IgD-negative memory B cell (primary cell): Measurements from ENCODE around the gene PSMF1. TPM values are rescaled to one million over a fixed set of nuclear protein-coding genes. Genes with fewer than 3 reads are reported as not detected.
A peak's percentile ranks its signal among the peaks of the same experiment; 100 is the strongest.

ENCODE experiments used
- H3K27ac Mint-ChIP-seq, 3 donors: one replicate each; pipeline ENCODE4 v1.8.0; 2020 to 2022; ENCODE audit warnings: mild to moderate bottlenecking in 3 of 3, mixed read lengths in 3 of 3, moderate library complexity in 1 of 3
- H3K27me3 Mint-ChIP-seq: one replicate; pipeline ENCODE4 v1.8.0; 2021; ENCODE audit warnings: mixed read lengths
- H3K36me3 Mint-ChIP-seq: one replicate; pipeline ENCODE4 v1.8.0; 2020; ENCODE audit warnings: mild to moderate bottlenecking, mixed read lengths
- H3K4me1 Mint-ChIP-seq, 3 donors: one replicate each; pipeline ENCODE4 v1.8.0; 2020 to 2022; ENCODE audit warnings: mixed read lengths in 3 of 3, mild to moderate bottlenecking in 1 of 3
- H3K4me3 Mint-ChIP-seq, 4 donors: one replicate each; pipeline ENCODE4 v1.8.0; 2020 to 2022; ENCODE audit warnings: mild to moderate bottlenecking in 4 of 4, mixed read lengths in 4 of 4, moderate library complexity in 3 of 4
- H3K9me3 Mint-ChIP-seq, 3 donors: one replicate each; pipeline ENCODE4 v1.8.0; 2020 to 2021; ENCODE audit warnings: mixed read lengths in 3 of 3, mild to moderate bottlenecking in 1 of 3
- polyA plus RNA-seq: library from polyadenylated mRNA; unstranded; fragments of 300-500 nt; fragmentation: Illumina TruSeq; gene quantifications from one replicate; pipeline ENCODE4 v1.2.3, GENCODE V29; 2021

PSMF1 gene
- polyA plus RNA-seq, 1 donor from 2014 or later: 163 TPM

DNA sequence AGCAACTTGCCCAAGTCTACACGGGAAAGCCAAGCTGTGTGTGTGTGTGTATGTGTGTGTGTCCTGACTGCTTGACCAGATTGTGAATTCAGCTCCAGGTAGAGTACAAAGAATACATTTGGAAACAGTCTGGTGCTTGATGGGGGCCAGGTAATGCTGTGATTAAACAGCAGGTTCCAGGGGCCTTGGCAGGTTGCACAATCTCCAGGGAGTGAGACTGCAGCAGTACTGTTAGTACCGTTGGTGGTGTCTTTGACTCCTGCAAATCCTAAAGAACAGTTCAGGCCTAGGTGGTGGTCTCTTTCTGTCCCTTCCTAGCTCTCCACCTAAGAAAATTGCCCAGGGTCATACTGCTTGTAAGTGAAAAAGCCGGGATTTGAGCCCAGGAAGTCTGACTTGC is 11.2 kb upstream of the PSMF1 start:
- Mint-ChIP-seq H3K36me3 (no peaks in the 10 kb centered on the region), H3K4me3 (no peak overlapping the region), H3K4me1 (peaks cover 5 to 8% (median 7%) of the 10 kb centered on the region in 3 donors)

DNA sequence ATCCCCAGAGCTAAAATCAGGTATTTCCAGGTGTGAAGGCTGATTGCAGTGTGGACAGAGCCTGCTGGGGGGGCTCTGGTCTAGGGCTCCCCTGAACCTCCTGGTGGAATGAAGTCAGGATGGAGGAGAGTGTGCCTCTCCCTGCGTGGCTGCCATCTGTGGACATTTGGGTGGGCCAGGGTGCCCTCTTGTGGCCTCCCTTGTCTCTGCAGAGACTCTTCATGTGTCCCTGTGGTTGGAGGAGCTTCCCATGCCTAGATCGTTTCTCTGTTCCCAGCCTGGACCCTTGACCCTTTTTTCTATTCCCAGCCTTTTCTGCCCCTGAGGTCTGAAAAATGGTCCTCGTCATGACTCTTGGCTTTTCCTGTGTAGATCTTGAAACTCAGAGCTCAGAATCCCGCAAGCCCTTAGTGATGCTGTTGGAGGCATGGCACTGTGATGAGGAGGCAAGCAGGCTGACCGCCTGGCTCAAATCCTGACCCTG is 9.9 kb upstream of the PSMF1 start:
- no peaks in the 10 kb centered on the region for H3K36me3 Mint-ChIP-seq

More for the DNA sequence above, 11.2 kb upstream of the PSMF1 start:
- Mint-ChIP-seq H3K27me3 (peaks cover 2% of the 10 kb centered on the region), H3K27ac (no peak overlapping the region), H3K9me3 (peaks cover 5 to 9% (median 5%) of the 10 kb centered on the region in 3 donors)

DNA sequence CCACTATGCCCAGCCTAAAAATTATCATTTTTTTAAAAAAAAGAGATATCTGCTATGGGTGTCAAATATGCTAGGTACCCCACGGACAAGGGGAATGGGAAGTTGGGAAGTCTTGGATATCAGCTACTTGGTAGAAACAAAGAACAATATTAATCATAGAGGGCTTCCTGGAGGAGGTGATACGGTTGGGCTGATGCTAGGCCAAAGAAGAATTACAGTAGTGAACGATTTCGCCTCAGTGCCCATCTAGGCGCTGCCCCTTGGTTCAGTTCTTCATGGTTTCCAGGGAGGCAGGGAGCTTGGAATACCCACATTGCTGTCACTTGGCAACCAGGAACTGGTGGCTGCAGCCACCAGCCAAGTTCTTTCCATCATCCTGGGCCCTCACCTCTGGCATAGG is 5.5 kb upstream of the PSMF1 start:
- Mint-ChIP-seq H3K27me3 (no peaks in the 10 kb centered on the region), H3K9me3 (no peaks in the 10 kb centered on the region), H3K4me1 (peaks cover 15 to 21% (median 16%) of the 10 kb centered on the region in 3 donors), H3K27ac (no peak overlapping the region), H3K4me3 (no peak overlapping the region), H3K36me3 (peaks cover 2% of the 10 kb centered on the region)

More for the DNA sequence above, 9.9 kb upstream of the PSMF1 start:
- Mint-ChIP-seq H3K27ac (no peak overlapping the region), H3K9me3 (peaks cover 0 to 3% (median 2%) of the 10 kb centered on the region in 3 donors), H3K4me3 (no peak overlapping the region), H3K4me1 (peaks cover 5 to 8% (median 7%) of the 10 kb centered on the region in 3 donors), H3K27me3 (peaks cover 2% of the 10 kb centered on the region)

DNA sequence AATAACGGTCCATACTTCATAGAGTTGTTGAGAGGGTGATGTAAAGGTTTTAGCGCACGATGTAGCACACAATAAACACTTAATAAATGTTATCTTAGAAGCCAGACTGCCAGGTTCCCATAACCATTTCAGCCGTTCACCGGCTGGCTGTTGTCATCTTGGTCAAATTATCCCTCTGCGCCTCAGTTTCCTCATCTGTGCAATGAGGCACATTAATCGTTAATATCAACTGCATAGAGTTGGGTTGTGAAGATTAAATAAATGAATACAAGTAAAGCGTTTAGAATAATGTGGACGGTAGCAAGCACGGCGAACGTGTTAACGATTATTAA is 432 bp upstream of the PSMF1 start:
- H3K9me3 Mint-ChIP-seq: no peaks in the 10 kb centered on the region
- H3K4me1 Mint-ChIP-seq: peaks cover 43 to 52% (median 45%) of the 10 kb centered on the region in 3 donors
- H3K27me3 Mint-ChIP-seq: no peaks in the 10 kb centered on the region
- H3K27ac Mint-ChIP-seq: peak overlapping the region; percentile 89 to 98 (median 93)
- peak overlapping the region; percentile 94 to 99 (median 98) for H3K4me3 Mint-ChIP-seq
- H3K36me3 Mint-ChIP-seq: peaks cover 7% of the 10 kb centered on the region

DNA sequence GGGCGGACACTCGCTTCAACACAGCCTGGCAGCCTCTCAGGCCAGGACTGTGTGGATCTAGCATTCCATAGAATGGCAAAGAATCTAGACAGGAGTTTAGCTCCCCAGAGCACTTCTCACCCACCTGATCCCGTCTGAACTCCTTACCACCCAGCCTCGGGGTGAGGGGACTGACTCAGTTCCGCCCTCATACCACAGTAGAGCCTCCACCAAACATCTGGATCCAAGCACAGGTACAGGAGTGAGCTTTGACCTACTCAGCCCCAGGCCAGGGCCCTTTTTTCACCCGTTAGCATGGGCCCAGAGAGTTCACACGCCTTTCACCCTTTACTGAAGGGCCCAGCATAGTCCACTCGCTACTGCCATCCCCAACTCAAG is 715 bp downstream of the PSMF1 start:
- H3K27ac Mint-ChIP-seq: peak overlapping the region; percentile 89 to 98 (median 93)
- H3K4me1 Mint-ChIP-seq: peaks cover 51 to 63% (median 52%) of the 10 kb centered on the region in 3 donors
- H3K4me3 Mint-ChIP-seq: peak overlapping the region; percentile 94 to 99 (median 98)
- H3K36me3 Mint-ChIP-seq: peaks cover 7% of the 10 kb centered on the region
- no peaks in the 10 kb centered on the region for H3K27me3 Mint-ChIP-seq
- H3K9me3 Mint-ChIP-seq: no peaks in the 10 kb centered on the region

DNA sequence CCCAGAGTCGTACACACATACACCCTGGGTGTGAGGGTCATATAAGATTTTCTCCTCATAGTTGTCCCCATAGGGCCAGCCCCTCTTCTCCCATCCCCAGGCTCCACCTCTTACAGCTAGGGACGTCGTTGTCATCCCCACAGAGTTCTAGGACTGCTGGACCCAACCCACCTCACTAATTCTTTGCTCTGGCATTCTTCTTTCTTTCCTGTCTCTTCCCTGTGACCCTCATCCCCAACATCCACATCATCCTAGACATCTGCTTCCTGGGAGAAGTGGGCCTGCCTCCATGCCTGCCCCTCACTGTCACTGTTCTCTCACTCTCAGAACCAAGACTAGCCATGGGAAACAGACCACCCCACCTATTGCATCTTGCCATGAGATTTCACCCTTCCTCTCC is 1.1 kb downstream of the PSMF1 start:
- H3K27ac Mint-ChIP-seq: peak overlapping the region; percentile 89 to 98 (median 93)
- H3K36me3 Mint-ChIP-seq: peaks cover 7% of the 10 kb centered on the region
- H3K4me1 Mint-ChIP-seq: peaks cover 49 to 66% (median 54%) of the 10 kb centered on the region in 3 donors
- H3K27me3 Mint-ChIP-seq: no peaks in the 10 kb centered on the region
- H3K9me3 Mint-ChIP-seq: no peaks in the 10 kb centered on the region
- peak overlapping the region; percentile 94 to 99 (median 98) for H3K4me3 Mint-ChIP-seq

DNA sequence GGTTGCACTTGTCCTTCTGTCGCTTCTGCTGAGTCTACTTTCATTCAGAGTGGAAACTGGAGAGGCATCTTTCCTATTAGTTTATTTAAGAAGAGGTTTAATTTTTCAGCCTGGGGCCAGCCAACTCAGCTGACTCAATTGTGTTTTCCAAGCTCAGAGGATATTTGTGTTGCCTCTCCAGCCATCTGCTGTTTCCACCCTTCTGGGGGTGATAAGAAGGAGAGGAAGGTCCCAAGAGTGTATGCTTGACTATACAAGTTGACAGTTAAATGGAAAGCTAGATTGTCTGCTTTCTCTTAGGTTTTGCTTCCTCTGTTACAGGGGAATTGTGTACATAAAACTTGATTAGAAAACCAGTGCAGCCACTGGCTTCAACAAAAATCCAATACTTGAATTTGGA is 3.0 kb downstream of the PSMF1 start:
- Mint-ChIP-seq H3K4me1 (peaks cover 54 to 67% (median 60%) of the 10 kb centered on the region in 3 donors), H3K27me3 (no peaks in the 10 kb centered on the region), H3K36me3 (peaks cover 7% of the 10 kb centered on the region), H3K27ac (peak overlapping the region in 2 of 3 donors; percentile 18 to 59), H3K4me3 (peak overlapping the region in 3 of 4 donors; percentile 49 to 99 (median 61)), H3K9me3 (no peaks in the 10 kb centered on the region)

DNA sequence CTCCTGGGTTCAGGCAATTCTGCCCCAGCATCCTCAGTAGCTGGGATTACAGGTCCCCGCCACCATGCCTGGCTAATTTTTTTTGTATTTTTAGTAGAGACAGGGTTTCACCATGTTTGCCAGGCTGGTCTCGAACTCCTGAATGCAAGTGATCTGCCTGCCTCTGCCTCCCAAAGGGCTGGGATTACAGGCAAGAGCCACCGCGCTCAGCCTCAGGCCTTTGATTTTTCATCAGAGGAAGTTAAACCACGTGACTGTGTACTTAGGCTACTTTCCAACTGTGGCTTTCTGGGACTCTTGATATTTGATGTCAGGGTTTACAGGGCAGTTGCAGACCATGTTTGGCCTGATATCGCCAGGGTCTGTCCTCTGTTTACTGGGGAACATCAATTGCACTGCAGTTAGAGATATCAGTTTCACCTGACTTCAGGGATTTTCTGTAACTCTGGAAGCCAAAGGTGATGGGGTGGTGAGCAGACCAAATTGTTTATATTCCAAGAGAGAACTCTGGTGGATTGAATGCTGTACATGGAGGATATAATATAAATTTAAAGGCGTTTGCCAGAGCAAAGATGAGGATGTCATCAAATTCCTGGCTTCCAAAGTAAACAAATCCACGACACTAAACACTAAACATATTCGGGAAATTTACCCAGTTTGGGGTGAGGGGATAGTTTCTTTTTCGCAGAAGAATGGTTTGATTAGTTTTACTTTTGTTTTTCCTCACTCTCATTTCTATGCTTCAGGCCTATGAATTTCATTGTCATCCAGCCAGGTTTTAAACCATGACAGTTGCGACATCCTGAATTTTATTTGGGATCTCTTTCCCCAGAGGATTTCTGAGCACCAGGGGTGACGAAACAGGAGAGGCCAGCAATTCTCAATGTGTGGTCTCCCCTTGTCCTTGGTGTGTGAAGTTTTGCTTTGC is 4.2 kb downstream of the PSMF1 start:
- Mint-ChIP-seq H3K4me3 (peak overlapping the region in 3 of 4 donors; percentile 38 to 72 (median 60)), H3K27me3 (no peaks in the 10 kb centered on the region), H3K36me3 (peaks cover 6% of the 10 kb centered on the region), H3K9me3 (no peaks in the 10 kb centered on the region), H3K4me1 (peaks cover 47 to 63% (median 54%) of the 10 kb centered on the region in 3 donors), H3K27ac (peak overlapping the region in 2 of 3 donors; percentile 33 to 34)

DNA sequence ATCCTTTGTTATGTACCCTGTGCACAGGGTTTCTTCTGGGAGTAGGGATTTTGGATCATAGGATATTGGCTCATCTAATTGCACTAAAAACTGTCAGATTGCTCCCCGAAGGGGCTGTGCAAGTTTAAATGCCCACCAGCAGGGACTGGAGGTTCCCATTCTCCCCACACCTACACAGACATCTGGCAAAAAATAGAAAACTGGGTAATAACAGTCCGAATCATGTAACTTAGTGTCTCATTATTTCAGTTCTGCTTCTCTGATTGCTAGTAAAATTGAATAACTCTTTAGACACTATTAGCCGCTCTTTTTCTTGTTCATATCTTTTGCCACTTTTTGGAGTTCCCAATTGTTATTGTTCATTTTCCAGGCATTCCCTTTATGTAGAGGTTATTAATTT is 5.3 kb downstream of the PSMF1 start:
- peak overlapping the region in 1 of 3 donors; percentile 27 for H3K27ac Mint-ChIP-seq
- peaks cover 40 to 53% (median 52%) of the 10 kb centered on the region in 3 donors for H3K4me1 Mint-ChIP-seq
- H3K4me3 Mint-ChIP-seq: peak overlapping the region in 1 of 4 donors; percentile 38
- no peaks in the 10 kb centered on the region for H3K9me3 Mint-ChIP-seq
- peaks cover 7% of the 10 kb centered on the region for H3K36me3 Mint-ChIP-seq
- H3K27me3 Mint-ChIP-seq: no peaks in the 10 kb centered on the region

DNA sequence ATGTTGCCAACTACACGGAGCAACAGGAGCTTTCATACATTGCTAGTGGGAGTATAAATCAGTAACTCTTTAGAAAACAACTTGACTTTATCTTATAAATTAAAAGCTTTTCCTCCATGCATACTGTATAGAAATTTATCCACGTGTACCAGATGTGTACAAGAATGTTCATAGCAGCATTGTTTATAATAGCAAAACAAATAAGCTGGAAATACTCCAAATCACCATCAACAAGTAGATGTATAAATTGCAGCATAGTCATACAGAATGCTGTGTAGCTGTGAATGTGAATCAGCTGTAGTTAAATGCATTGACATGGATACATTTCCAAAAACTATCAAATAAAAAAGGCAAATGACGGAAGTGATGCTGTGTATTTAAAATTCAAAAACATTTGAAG is 6.0 kb downstream of the PSMF1 start:
- H3K4me3 Mint-ChIP-seq: no peak overlapping the region
- no peaks in the 10 kb centered on the region for H3K27me3 Mint-ChIP-seq
- H3K9me3 Mint-ChIP-seq: no peaks in the 10 kb centered on the region
- H3K27ac Mint-ChIP-seq: no peak overlapping the region
- peaks cover 38 to 50% (median 49%) of the 10 kb centered on the region in 3 donors for H3K4me1 Mint-ChIP-seq
- peaks cover 11% of the 10 kb centered on the region for H3K36me3 Mint-ChIP-seq

DNA sequence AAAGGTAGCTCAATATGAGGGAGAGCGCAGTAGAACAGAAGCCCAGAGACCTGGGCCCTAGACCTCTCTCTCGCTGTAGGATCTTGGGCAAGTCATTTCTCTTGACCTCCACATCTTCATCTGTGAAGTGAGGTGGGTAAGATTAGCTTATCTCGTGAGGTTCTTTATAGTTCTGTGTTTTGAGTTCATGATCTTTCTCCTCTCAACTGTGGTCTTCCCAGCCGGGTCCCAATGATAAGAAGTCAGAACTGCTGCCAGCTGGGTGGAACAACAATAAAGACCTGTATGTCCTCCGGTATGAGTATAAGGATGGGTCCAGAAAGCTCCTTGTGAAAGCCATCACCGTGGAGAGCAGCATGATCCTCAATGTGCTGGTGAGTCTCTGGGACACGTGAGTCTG is 6.9 kb downstream of the PSMF1 start:
- Mint-ChIP-seq H3K27ac (peak overlapping the region in 1 of 3 donors; percentile 28), H3K36me3 (peaks cover 13% of the 10 kb centered on the region), H3K4me3 (no peak overlapping the region), H3K9me3 (no peaks in the 10 kb centered on the region), H3K4me1 (peaks cover 31 to 47% (median 41%) of the 10 kb centered on the region in 3 donors), H3K27me3 (no peaks in the 10 kb centered on the region)

DNA sequence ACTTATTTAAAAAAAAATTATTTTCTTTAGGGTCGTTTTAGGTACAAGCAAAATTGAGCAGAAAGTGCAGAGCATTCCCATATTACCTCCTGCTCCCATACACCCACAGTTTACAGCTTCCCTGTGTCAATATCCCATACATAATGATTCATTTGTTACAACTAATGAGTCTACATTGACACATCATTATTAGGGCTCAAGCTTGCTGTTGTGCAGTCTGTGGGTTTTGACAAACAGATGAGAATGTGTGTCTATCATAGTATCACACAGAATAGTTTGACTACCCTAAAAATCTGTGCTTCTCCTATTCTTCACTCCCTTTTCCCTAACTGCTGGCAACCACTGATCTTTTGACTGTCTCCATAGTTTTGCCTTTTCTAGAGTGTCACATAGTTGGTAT is 9.4 kb downstream of the PSMF1 start:
- no peak overlapping the region for H3K27ac Mint-ChIP-seq
- H3K4me3 Mint-ChIP-seq: no peak overlapping the region
- no peaks in the 10 kb centered on the region for H3K27me3 Mint-ChIP-seq
- no peaks in the 10 kb centered on the region for H3K9me3 Mint-ChIP-seq
- H3K4me1 Mint-ChIP-seq: peaks cover 25 to 43% (median 36%) of the 10 kb centered on the region in 3 donors
- peaks cover 22% of the 10 kb centered on the region for H3K36me3 Mint-ChIP-seq

DNA sequence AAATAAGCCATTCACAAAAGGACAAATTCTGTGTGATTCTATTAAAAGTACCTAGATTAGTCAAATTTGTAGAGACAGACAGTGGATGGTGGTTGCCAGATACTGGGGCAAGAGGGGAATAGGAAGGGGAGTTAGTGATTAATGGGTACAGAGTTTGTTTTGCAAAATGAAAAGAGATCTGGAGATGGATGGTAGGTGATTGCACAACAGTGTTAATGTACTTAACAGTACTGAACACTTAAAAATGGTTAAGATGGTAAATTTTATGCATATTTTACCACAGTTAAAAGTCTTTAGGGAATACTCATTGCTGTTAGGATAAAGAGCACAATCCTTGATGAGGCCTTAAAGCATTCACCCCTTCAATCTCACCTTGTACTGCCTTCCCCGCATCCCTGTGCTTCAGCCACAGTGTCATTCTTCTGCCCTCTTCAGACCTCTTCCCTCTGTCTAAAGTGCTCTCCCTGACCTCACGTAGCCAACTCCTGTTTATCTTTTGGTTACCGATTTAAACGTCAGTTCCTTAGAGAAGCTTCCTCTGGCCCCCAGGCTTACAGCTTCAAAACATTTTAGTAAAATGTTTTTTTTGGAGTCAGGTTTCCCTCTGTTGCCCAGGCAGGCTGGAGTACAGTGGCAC is 11.8 kb downstream of the PSMF1 start:
- Mint-ChIP-seq H3K4me1 (peaks cover 17 to 38% (median 31%) of the 10 kb centered on the region in 3 donors), H3K9me3 (no peaks in the 10 kb centered on the region), H3K27ac (peak overlapping the region in 1 of 3 donors; percentile 37), H3K36me3 (peaks cover 24% of the 10 kb centered on the region), H3K27me3 (no peaks in the 10 kb centered on the region), H3K4me3 (peak overlapping the region in 1 of 4 donors; percentile 4)

DNA sequence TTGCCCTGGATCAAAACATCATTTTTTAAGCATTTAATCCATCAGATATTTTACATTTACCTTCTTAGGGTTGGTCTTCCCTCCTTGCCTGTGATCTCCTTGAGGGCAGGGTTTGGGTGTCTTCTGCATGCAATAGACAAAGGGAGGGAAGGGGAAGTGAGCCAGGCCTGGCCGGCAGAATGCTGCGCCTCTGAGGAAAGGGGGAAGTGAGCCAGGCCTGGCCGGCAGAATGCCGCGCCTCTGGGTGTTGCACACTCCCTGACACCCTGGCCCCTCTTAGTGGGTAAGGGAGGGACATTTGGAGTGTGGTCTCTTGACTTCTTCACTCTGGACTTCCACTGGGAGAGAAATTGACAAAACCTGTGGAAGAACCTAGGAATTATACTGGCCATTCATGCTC is 12.4 kb downstream of the PSMF1 start:
- Mint-ChIP-seq H3K27me3 (no peaks in the 10 kb centered on the region), H3K4me1 (peaks cover 16 to 38% (median 29%) of the 10 kb centered on the region in 3 donors), H3K9me3 (no peaks in the 10 kb centered on the region), H3K4me3 (peak overlapping the region in 1 of 4 donors; percentile 53), H3K27ac (peak overlapping the region in 2 of 3 donors; percentile 25 to 27), H3K36me3 (peaks cover 24% of the 10 kb centered on the region)

DNA sequence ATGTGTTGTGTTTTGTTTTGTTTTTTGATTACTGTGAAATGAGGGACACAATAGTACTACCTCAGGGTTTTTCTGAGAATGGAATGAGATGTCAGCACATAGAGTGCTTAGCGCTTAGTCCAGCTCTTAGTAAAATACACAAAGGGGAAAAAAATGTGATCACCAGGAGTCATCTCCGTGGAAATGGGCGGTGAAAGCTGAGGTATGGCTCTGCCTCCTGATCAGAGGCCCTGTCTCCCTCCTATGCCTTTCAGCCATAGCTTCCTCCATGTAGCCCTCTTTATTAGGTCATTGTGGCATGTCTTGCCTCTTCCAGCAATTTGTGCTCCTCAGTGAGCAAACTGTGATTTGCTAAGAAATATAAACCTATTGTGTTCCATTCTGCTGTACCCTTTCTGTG is 13.0 kb downstream of the PSMF1 start:
- Mint-ChIP-seq H3K4me3 (no peak overlapping the region), H3K9me3 (no peaks in the 10 kb centered on the region), H3K4me1 (peaks cover 15 to 38% (median 26%) of the 10 kb centered on the region in 3 donors), H3K27me3 (no peaks in the 10 kb centered on the region), H3K27ac (peak overlapping the region in 1 of 3 donors; percentile 25), H3K36me3 (peaks cover 24% of the 10 kb centered on the region)
